Endothelial cell of umbilical vein (primary cell): ENCODE data around the gene RPH3AL.

Experiments
- CTCF ChIP-seq, 2 donors: IDR thresholded peaks; 1 replicate in 1 of 2; 2 replicates in 1 of 2; pipeline ENCODE4 v1.5.1; 2011; ENCODE audit warnings: low read length in 2 of 2, mild to moderate bottlenecking in 2 of 2, moderate library complexity in 2 of 2, control low read depth in 1 of 2, inconsistent platforms in 1 of 2, low read depth in 1 of 2; ENCODE audit not compliant: insufficient read depth in 1 of 2; ENCODE audit errors: extremely low read depth in 1 of 2
- EZH2 ChIP-seq: IDR thresholded peaks from 2 replicates; pipeline ENCODE4 v1.6.1; 2012; ENCODE audit warnings: borderline replicate concordance, low read depth, mild to moderate bottlenecking, moderate library complexity, low read length, inconsistent platforms; ENCODE audit not compliant: severe bottlenecking
- JUN ChIP-seq: IDR thresholded peaks from 2 replicates; pipeline ENCODE4 v1.6.1; 2011; ENCODE audit warnings: borderline replicate concordance, low read depth; ENCODE audit not compliant: insufficient read length, insufficient read depth
- MYC ChIP-seq: IDR thresholded peaks from one replicate; pipeline ENCODE4 v1.6.1; 2011; ENCODE audit warnings: mild to moderate bottlenecking, low read depth, low read length
- POLR2A ChIP-seq: IDR thresholded peaks from 2 replicates; pipeline ENCODE4 v1.6.1; 2012; ENCODE audit warnings: low read depth, mild to moderate bottlenecking, control low read depth, low read length

GRCh38 chr17:385836-386140, 33.2 kb upstream of the RPH3AL start:
- TF ChIP-seq CTCF (IDR thresholded peaks at IDR 0.05; ENCODE audit: extremely low read depth in 1 of 2, insufficient read depth in 1 of 2, low read depth in 1 of 2, low read length in 2 of 2), result no peak
- TF ChIP-seq JUN, result no peak
- TF ChIP-seq EZH2, result no peak
- TF ChIP-seq MYC, result no peak
- no peak for TF ChIP-seq POLR2A
